Stomach (tissue), 4 donors: ENCODE measurements around the gene SPATS2.

ENCODE experiments used
- EP300 ChIP-seq: sonication (generic); formaldehyde crosslinking; IDR thresholded peaks from one replicate; pipeline ENCODE4 v1.6.1; 2017; ENCODE audit warnings: antibody characterized with exemption
- POLR2A ChIP-seq, 4 donors: fragments of 450-650 bp; IDR thresholded peaks; one replicate each; pipeline ENCODE4 v1.6.1; 2016; ENCODE audit warnings: antibody characterized with exemption in 4 of 4, control low read depth in 2 of 4, mild to moderate bottlenecking in 1 of 4, moderate library complexity in 1 of 4
- TF ChIP-seq, protein P1 (sequence below), 7 experiments: fragments of 450-650 bp in 4 of 7; fragments of 200-600 bp in 3 of 7; sonication (generic) in 3 of 7; IDR thresholded peaks; one replicate each; pipeline ENCODE4 v1.5.1; 2016 to 2019; ENCODE audit warnings: antibody characterized with exemption in 7 of 7, control low read depth in 2 of 7, mild to moderate bottlenecking in 1 of 7

GRCh38 chr12:49552899-49553298 lies 185.6 kb downstream of the SPATS2 start:
- TF ChIP-seq, protein P1, sequence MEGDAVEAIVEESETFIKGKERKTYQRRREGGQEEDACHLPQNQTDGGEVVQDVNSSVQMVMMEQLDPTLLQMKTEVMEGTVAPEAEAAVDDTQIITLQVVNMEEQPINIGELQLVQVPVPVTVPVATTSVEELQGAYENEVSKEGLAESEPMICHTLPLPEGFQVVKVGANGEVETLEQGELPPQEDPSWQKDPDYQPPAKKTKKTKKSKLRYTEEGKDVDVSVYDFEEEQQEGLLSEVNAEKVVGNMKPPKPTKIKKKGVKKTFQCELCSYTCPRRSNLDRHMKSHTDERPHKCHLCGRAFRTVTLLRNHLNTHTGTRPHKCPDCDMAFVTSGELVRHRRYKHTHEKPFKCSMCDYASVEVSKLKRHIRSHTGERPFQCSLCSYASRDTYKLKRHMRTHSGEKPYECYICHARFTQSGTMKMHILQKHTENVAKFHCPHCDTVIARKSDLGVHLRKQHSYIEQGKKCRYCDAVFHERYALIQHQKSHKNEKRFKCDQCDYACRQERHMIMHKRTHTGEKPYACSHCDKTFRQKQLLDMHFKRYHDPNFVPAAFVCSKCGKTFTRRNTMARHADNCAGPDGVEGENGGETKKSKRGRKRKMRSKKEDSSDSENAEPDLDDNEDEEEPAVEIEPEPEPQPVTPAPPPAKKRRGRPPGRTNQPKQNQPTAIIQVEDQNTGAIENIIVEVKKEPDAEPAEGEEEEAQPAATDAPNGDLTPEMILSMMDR (IDR thresholded peaks at IDR 0.05), result no peak
- no peak for TF ChIP-seq EP300
- TF ChIP-seq POLR2A (IDR thresholded peaks at IDR 0.05), result no peak
